HepG2 (cell line): ENCODE data around the gene SEMA3B. TPM values are rescaled to one million over a fixed set of nuclear protein-coding genes. Genes with fewer than 3 reads are reported as not detected.
A peak's percentile ranks its signal among the peaks of the same experiment; 100 is the strongest.

Experiments
- ATAC-seq: fragments of 200-7000 bp; cut with Tn5 transposase; 3 replicates; pipeline ENCODE4 v1.9.1; 2020; ENCODE audit warnings: mild to moderate bottlenecking, moderate library complexity
- BruUV-seq: library from RNA; stranded (reverse); fragments of 400-500 nt; replicated peaks from 2 replicates; lab custom pipeline; 2021; lab: Mats Ljungman, UMichigan
- CTCF ChIA-PET: fragments of 300-600 bp; formaldehyde crosslinking; extraction: SDS; loops from one replicate; lab custom pipeline; 2021; ENCODE audit warnings: low total read pairs, inconsistent platforms, low intra/inter-chr PET ratio; lab: Yijun Ruan, JAX
- POLR2A ChIA-PET: fragments of 350-600 bp; sonication (Branson Sonifier 250); formaldehyde crosslinking; loops from one replicate; lab custom pipeline; 2020; ENCODE audit warnings: antibody characterized with exemption, inconsistent platforms; lab: Yijun Ruan, JAX
- DNase-seq: peaks from one replicate; pipeline ENCODE4 v3.0.0-alpha.2; 2015; ENCODE audit warnings: low spot score
- FAIRE-seq: peaks from 3 replicates; lab custom pipeline; 2011; peaks lifted over from hg19 to GRCh38; lab: Jason Lieb, UNC
- H2AFZ ChIP-seq: one replicate; pipeline ENCODE4 v1.6.1; 2011; ENCODE audit warnings: low read length, inconsistent platforms
- H3K27ac ChIP-seq: fragments of 300-600 bp; 3 replicates; pipeline ENCODE4 v1.8.0; 2011; ENCODE audit warnings: mixed run types, mild to moderate bottlenecking, mixed read lengths, low read length, inconsistent platforms; ENCODE audit not compliant: insufficient read depth; ENCODE audit errors: extremely low read length
- H3K27me3 ChIP-seq, 2 experiments: fragments of 200-600 bp in 1 of 2; 2 replicates in 1 of 2; 3 replicates in 1 of 2; pipeline versions ENCODE4 v1.6.0 to v1.8.0; 2011; ENCODE audit warnings: low read length in 2 of 2, mild to moderate bottlenecking in 2 of 2, moderate library complexity in 2 of 2, inconsistent platforms in 1 of 2; ENCODE audit not compliant: insufficient read depth in 2 of 2, control insufficient read depth in 1 of 2
- H3K36me3 ChIP-seq, 2 experiments: fragments of 200-600 bp in 1 of 2; replicated peaks in 1 of 2; 2 replicates in 1 of 2; 3 replicates in 1 of 2; pipeline versions ENCODE4 v1.5.1 to v1.8.0; 2011; ENCODE audit warnings: low read length in 2 of 2, inconsistent platforms in 1 of 2; ENCODE audit not compliant: insufficient read depth in 2 of 2, control insufficient read depth in 1 of 2
- H3K4me1 ChIP-seq: 2 replicates; pipeline ENCODE4 v1.5.1; 2012; ENCODE audit warnings: low read length, inconsistent platforms; ENCODE audit not compliant: insufficient read depth
- H3K4me2 ChIP-seq: 2 replicates; pipeline ENCODE4 v1.6.0; 2011; ENCODE audit warnings: low read depth, low read length, inconsistent platforms
- H3K4me3 ChIP-seq, 3 experiments: fragments of 200-600 bp in 1 of 3; sonication (generic), shearing (Covaris generic) in 1 of 3; replicated peaks in 1 of 3; 2 replicates each; pipeline ENCODE4 v1.5.1; 2011 to 2016; ENCODE audit warnings: low read length in 3 of 3, inconsistent platforms in 2 of 3, low read depth in 2 of 3, mild to moderate bottlenecking in 2 of 3, control low read depth in 1 of 3, mixed read lengths in 1 of 3; ENCODE audit not compliant: insufficient read depth in 1 of 3
- H3K79me2 ChIP-seq: one replicate; pipeline ENCODE4 v1.6.1; 2011; ENCODE audit warnings: low read length, inconsistent platforms; ENCODE audit not compliant: insufficient read depth
- H3K9ac ChIP-seq: 2 replicates; pipeline ENCODE4 v1.6.0; 2011; ENCODE audit warnings: mild to moderate bottlenecking, low read depth, low read length, inconsistent platforms; ENCODE audit not compliant: insufficient read depth
- H3K9me3 ChIP-seq: 2 replicates; pipeline ENCODE4 v1.5.1; 2012; ENCODE audit warnings: mild to moderate bottlenecking, low read length
- H4K20me1 ChIP-seq: 2 replicates; pipeline ENCODE4 v1.6.0; 2011; ENCODE audit warnings: inconsistent platforms, mild to moderate bottlenecking, low read length, moderate library complexity; ENCODE audit not compliant: insufficient read depth
- BRD4 ChIP-seq: sonication (generic); formaldehyde crosslinking; IDR thresholded peaks from 2 replicates; pipeline ENCODE4 v1.4.0; 2020; ENCODE audit warnings: missing genetic modification reagents
- CREM ChIP-seq, 2 experiments: sonication (generic) in 1 of 2; formaldehyde crosslinking in 1 of 2; IDR thresholded peaks; 2 replicates each; pipeline versions ENCODE4 v1.4.0 to v1.6.1; 2016 to 2020; ENCODE audit warnings: antibody characterized with exemption in 1 of 2, mild to moderate bottlenecking in 1 of 2, missing genetic modification reagents in 1 of 2
- ELF4 ChIP-seq: sonication (generic); formaldehyde crosslinking; IDR thresholded peaks from 2 replicates; pipeline ENCODE4 v1.5.0; 2020; ENCODE audit warnings: missing genetic modification reagents, mild to moderate bottlenecking, moderate library complexity, borderline replicate concordance
- FOXC1 ChIP-seq: sonication (generic); formaldehyde crosslinking; IDR thresholded peaks from 2 replicates; pipeline ENCODE4 v1.8.0; 2022; ENCODE audit warnings: mild to moderate bottlenecking, missing genetic modification reagents, borderline replicate concordance
- GFI1 ChIP-seq: sonication (generic); formaldehyde crosslinking; IDR thresholded peaks from 2 replicates; pipeline ENCODE4 v1.5.0; 2020; ENCODE audit warnings: missing genetic modification reagents, mild to moderate bottlenecking, borderline replicate concordance
- HNRNPLL ChIP-seq: fragments of 200-400 bp; formaldehyde crosslinking; IDR thresholded peaks from 2 replicates; pipeline ENCODE4 v1.6.1; 2017; ENCODE audit warnings: mild to moderate bottlenecking, low read depth, low read length; ENCODE audit not compliant: poor library complexity, severe bottlenecking
- KDM6A ChIP-seq: IDR thresholded peaks from 2 replicates; pipeline ENCODE4 v1.6.1; 2016; ENCODE audit warnings: low read depth
- MATR3 ChIP-seq: sonication (generic); formaldehyde crosslinking; IDR thresholded peaks from 2 replicates; pipeline ENCODE4 v1.4.0; 2020; ENCODE audit warnings: missing genetic modification reagents
- MIER2 ChIP-seq: IDR thresholded peaks from 2 replicates; pipeline ENCODE4 v1.6.1; 2016; ENCODE audit warnings: missing biosample characterization, missing genetic modification reagents
- MXI1 ChIP-seq: IDR thresholded peaks from 3 replicates; pipeline ENCODE4 v1.6.1; 2012; ENCODE audit warnings: low read depth, low read length, inconsistent platforms, borderline replicate concordance
- MZF1 ChIP-seq: sonication (generic); formaldehyde crosslinking; IDR thresholded peaks from 2 replicates; pipeline ENCODE4 v1.8.1; 2023; ENCODE audit warnings: mild to moderate bottlenecking, missing genetic modification reagents, borderline replicate concordance
- NKX3-1 ChIP-seq: sonication (generic); formaldehyde crosslinking; IDR thresholded peaks from 2 replicates; pipeline ENCODE4 v1.5.0; 2020; ENCODE audit warnings: missing genetic modification reagents
- PAF1 ChIP-seq: IDR thresholded peaks from 2 replicates; pipeline ENCODE4 v1.6.1; 2016; ENCODE audit warnings: missing genetic modification reagents, missing compliant biosample characterization
- PAX8 ChIP-seq: sonication (generic); formaldehyde crosslinking; IDR thresholded peaks from 2 replicates; pipeline ENCODE4 v1.8.0; 2022; ENCODE audit warnings: mild to moderate bottlenecking, missing genetic modification reagents, borderline replicate concordance
- RXRA ChIP-seq: sonication (generic); formaldehyde crosslinking; IDR thresholded peaks from 2 replicates; pipeline ENCODE4 v1.5.1; 2020; ENCODE audit warnings: missing genetic modification reagents
- SNAPC2 ChIP-seq: sonication (generic); formaldehyde crosslinking; IDR thresholded peaks from 2 replicates; pipeline ENCODE4 v1.8.1; 2022; ENCODE audit warnings: mild to moderate bottlenecking, missing genetic modification reagents
- SP4 ChIP-seq: sonication (generic); formaldehyde crosslinking; IDR thresholded peaks from 2 replicates; pipeline ENCODE4 v1.8.1; 2023; ENCODE audit warnings: mild to moderate bottlenecking, missing genetic modification reagents
- TCF7 ChIP-seq: sonication (generic); IDR thresholded peaks from 2 replicates; pipeline ENCODE4 v1.6.1; 2016; ENCODE audit warnings: antibody characterized with exemption, low read depth
- THYN1 ChIP-seq: sonication (generic); formaldehyde crosslinking; IDR thresholded peaks from 2 replicates; pipeline ENCODE4 v1.8.1; 2023; ENCODE audit warnings: low read depth, mild to moderate bottlenecking, moderate library complexity, missing genetic modification reagents, borderline replicate concordance
- ZFP37 ChIP-seq: sonication (generic); formaldehyde crosslinking; IDR thresholded peaks from 2 replicates; pipeline ENCODE4 v1.4.0; 2020; ENCODE audit warnings: missing genetic modification reagents, borderline replicate concordance
- ZNF138 ChIP-seq: sonication (generic); formaldehyde crosslinking; IDR thresholded peaks from 2 replicates; pipeline ENCODE4 v1.5.0; 2020; ENCODE audit warnings: mild to moderate bottlenecking, low read depth, missing genetic modification reagents
- ZNF430 ChIP-seq: sonication (generic); formaldehyde crosslinking; IDR thresholded peaks from 2 replicates; pipeline ENCODE4 v1.9.0; 2021; ENCODE audit warnings: mild to moderate bottlenecking, missing genetic modification reagents
- ZNF569 ChIP-seq: sonication (generic); formaldehyde crosslinking; IDR thresholded peaks from 2 replicates; pipeline ENCODE4 v1.5.0; 2020; ENCODE audit warnings: mild to moderate bottlenecking, missing genetic modification reagents, moderate library complexity, borderline replicate concordance
- ZNF782 ChIP-seq: sonication (generic); formaldehyde crosslinking; IDR thresholded peaks from 2 replicates; pipeline ENCODE4 v1.4.0; 2020; ENCODE audit warnings: missing genetic modification reagents, mild to moderate bottlenecking, borderline replicate concordance
- WGBS: methylation state at CpG from one replicate; pipeline ENCODE4 v1.1.6; 2017; ENCODE audit warnings: low lambda C conversion rate; 5-methylcytosine and 5-hydroxymethylcytosine counted together
- in situ Hi-C: cut with HindIII; loops from 2 replicates; pipeline ENCODE4 v1.10.0; 2017; ENCODE audit warnings: low pct_unique_long_range_greater_than_20kb; ENCODE audit not compliant: extremely low pct_ligation_motif_present
- intact Hi-C: fragments of 100-400 bp; cut with micrococcal nuclease; formaldehyde crosslinking; loops from one replicate; pipeline ENCODE4 v1.10.0; 2022; ENCODE audit not compliant: unreplicated experiment
- polyA plus RNA-seq, 8 experiments: library from polyadenylated mRNA; depleted of rRNA in 3 of 8; stranded (reverse) in 7 of 8; unstranded in 1 of 8; fragments of >200 nt; fragmentation: Illumina TruSeq in 4 of 8; extraction: Trizol in 4 of 8; gene quantifications; 2 replicates each; pipeline versions ENCODE4 v1.2.1 to v1.2.3, GENCODE V29; 2011 to 2016; ENCODE audit warnings: low read depth in 4 of 8, missing spikeins in 1 of 8, mixed read lengths in 1 of 8; ENCODE audit not compliant: insufficient read depth in 1 of 8
- total RNA-seq, 5 experiments: library from RNA; depleted of rRNA; stranded (reverse); fragments of >200 nt; fragmentation: Illumina TruSeq; extraction: Trizol; gene quantifications; 2 replicates each; pipeline ENCODE4 v1.2.3, GENCODE V29; 2016; ENCODE audit warnings: low read depth in 1 of 5
- TF ChIP-seq, protein P1 (sequence below): IDR thresholded peaks from 2 replicates; pipeline ENCODE4 v1.6.1; 2016; ENCODE audit warnings: missing genetic modification reagents, missing compliant biosample characterization
- TF ChIP-seq, protein P2 (sequence below): sonication (generic); formaldehyde crosslinking; IDR thresholded peaks from 2 replicates; pipeline ENCODE4 v1.9.0; 2022; ENCODE audit warnings: low read depth, missing genetic modification reagents

The SEMA3B gene
- total and polyA plus RNA-seq, 2 of the 13 experiments (the other 11 are each of a cell fraction or from before 2014, with no cell fraction given) = 93.2 to 158 TPM

GRCh38 chr3:50220109-50220508 lies 48.8 kb upstream of the SEMA3B start:
- H4K20me1 ChIP-seq = no peaks in the 10 kb centered on the region
- H3K4me3 ChIP-seq = no peak overlapping the region
- ATAC-seq = no peak
- no peak overlapping the region for H2AFZ ChIP-seq
- no peaks in the 10 kb centered on the region for H3K79me2 ChIP-seq
- peak overlapping the region; percentile 81 for H3K27ac ChIP-seq
- no peak overlapping the region for H3K9ac ChIP-seq
- no peak for FAIRE-seq
- peaks cover 22 to 47% of the 10 kb centered on the region in 2 experiments for H3K36me3 ChIP-seq
- H3K27me3 ChIP-seq = no peaks in the 10 kb centered on the region
- in situ Hi-C loops (no loop called here), intact Hi-C loops (no loop called here)
- 100% methylated on average over 2 of the region's 6 CpGs for WGBS
- no peak overlapping the region for H3K4me2 ChIP-seq
- peaks cover 51% of the 10 kb centered on the region for H3K4me1 ChIP-seq
- TSS peak; percentile 39 for BruUV-seq
- no peak for DNase-seq
- ChIA-PET POLR2A (interaction anchor here (1.3 to 16.5 kb wide), 6 partner anchors 15 to 117 kb away, joined by 4 to 625 read pairs (median 14); partner anchors contain the start of genes GNAI2, GNAT1 and SLC38A3), CTCF (interaction anchor here (9.0 kb wide), 1 partner anchor 26 kb away, joined by 265 read pairs; the partner anchor contains the start of gene GNAT1)
- H3K9me3 ChIP-seq = no peaks in the 10 kb centered on the region
- TF ChIP-seq, protein P1, sequence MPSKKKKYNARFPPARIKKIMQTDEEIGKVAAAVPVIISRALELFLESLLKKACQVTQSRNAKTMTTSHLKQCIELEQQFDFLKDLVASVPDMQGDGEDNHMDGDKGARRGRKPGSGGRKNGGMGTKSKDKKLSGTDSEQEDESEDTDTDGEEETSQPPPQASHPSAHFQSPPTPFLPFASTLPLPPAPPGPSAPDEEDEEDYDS (CRISPR knock-in tag) = no peak
- TF ChIP-seq MXI1 = no peak
- TF ChIP-seq SP4 (CRISPR knock-in tag) = no peak
- TF ChIP-seq THYN1 = no peak
- no peak for TF ChIP-seq ZNF138 (CRISPR knock-in tag)
- no peak for TF ChIP-seq BRD4 (CRISPR knock-in tag)
- no peak for TF ChIP-seq PAX8
- TF ChIP-seq ZNF569 = no peak
- TF ChIP-seq RXRA (CRISPR knock-in tag) = no peak
- TF ChIP-seq, protein P2, sequence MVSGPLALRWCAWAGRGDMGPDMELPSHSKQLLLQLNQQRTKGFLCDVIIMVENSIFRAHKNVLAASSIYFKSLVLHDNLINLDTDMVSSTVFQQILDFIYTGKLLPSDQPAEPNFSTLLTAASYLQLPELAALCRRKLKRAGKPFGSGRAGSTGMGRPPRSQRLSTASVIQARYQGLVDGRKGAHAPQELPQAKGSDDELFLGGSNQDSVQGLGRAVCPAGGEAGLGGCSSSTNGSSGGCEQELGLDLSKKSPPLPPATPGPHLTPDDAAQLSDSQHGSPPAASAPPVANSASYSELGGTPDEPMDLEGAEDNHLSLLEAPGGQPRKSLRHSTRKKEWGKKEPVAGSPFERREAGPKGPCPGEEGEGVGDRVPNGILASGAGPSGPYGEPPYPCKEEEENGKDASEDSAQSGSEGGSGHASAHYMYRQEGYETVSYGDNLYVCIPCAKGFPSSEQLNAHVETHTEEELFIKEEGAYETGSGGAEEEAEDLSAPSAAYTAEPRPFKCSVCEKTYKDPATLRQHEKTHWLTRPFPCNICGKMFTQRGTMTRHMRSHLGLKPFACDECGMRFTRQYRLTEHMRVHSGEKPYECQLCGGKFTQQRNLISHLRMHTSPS (CRISPR knock-in tag) = no peak
- no peak for TF ChIP-seq NKX3-1
- TF ChIP-seq MZF1 = no peak
- TF ChIP-seq ZNF430 (CRISPR knock-in tag) = no peak
- no peak for TF ChIP-seq MATR3 (CRISPR knock-in tag)
- no peak for TF ChIP-seq FOXC1 (CRISPR knock-in tag)
- TF ChIP-seq HNRNPLL = no peak
- no peak for TF ChIP-seq TCF7
- TF ChIP-seq ELF4 (CRISPR knock-in tag) = no peak
- TF ChIP-seq SNAPC2 (CRISPR knock-in tag) = no peak
- no peak for TF ChIP-seq GFI1
- no peak for TF ChIP-seq KDM6A (CRISPR knock-in tag)
- TF ChIP-seq ZFP37 (CRISPR knock-in tag) = no peak
- no peak for TF ChIP-seq CREM (IDR thresholded peaks at IDR 0.05)
- TF ChIP-seq CREM (CRISPR knock-in tag; IDR thresholded peaks at IDR 0.05) = no peak
- TF ChIP-seq ZNF782 = no peak
- TF ChIP-seq PAF1 (CRISPR knock-in tag) = 0 out of 2 replicates have a peak, but pooled peaks have one; percentile 9
- no peak for TF ChIP-seq MIER2 (CRISPR knock-in tag)
